HepG2 (cell line): Measurements from ENCODE around the gene TOM1L2. TPM values are rescaled to one million over a fixed set of nuclear protein-coding genes. Genes with fewer than 3 reads are reported as not detected.

Experiments used
- CBFB ChIP-seq: sonication (generic); formaldehyde crosslinking; IDR thresholded peaks from 2 replicates; pipeline ENCODE4 v1.4.0; 2020; ENCODE audit warnings: missing genetic modification reagents
- CEBPG ChIP-seq: IDR thresholded peaks from 2 replicates; pipeline ENCODE4 v1.6.1; 2016
- CREB1 ChIP-seq, 2 experiments: fragments of 450-650 bp in 1 of 2; IDR thresholded peaks; 2 replicates each; pipeline ENCODE4 v1.6.1; 2016 to 2017; ENCODE audit warnings: control low read depth in 1 of 2, mild to moderate bottlenecking in 1 of 2, missing compliant biosample characterization in 1 of 2, missing genetic modification characterization in 1 of 2
- DRAP1 ChIP-seq: IDR thresholded peaks from 2 replicates; pipeline ENCODE4 v1.6.1; 2016; ENCODE audit warnings: missing genetic modification reagents, missing compliant biosample characterization
- FOXA3 ChIP-seq: IDR thresholded peaks from 2 replicates; pipeline ENCODE4 v1.6.1; 2016; ENCODE audit warnings: missing genetic modification reagents, missing compliant biosample characterization
- HDAC1 ChIP-seq: sonication (generic); formaldehyde crosslinking; IDR thresholded peaks from 2 replicates; pipeline ENCODE4 v1.5.1; 2020; ENCODE audit warnings: mild to moderate bottlenecking, missing genetic modification reagents
- MXD4 ChIP-seq: IDR thresholded peaks from 2 replicates; pipeline ENCODE4 v1.6.1; 2016; ENCODE audit warnings: mild to moderate bottlenecking, missing biosample characterization, missing genetic modification reagents
- NCOA5 ChIP-seq: sonication (generic); formaldehyde crosslinking; IDR thresholded peaks from 2 replicates; pipeline ENCODE4 v1.4.0; 2020; ENCODE audit warnings: missing genetic modification reagents
- NCOR1 ChIP-seq: fragments of 200-600 bp; sonication (generic); IDR thresholded peaks from 2 replicates; pipeline ENCODE4 v1.7.0; 2017; ENCODE audit warnings: antibody characterized with exemption, low read length, borderline replicate concordance
- NFYB ChIP-seq: sonication (generic); formaldehyde crosslinking; IDR thresholded peaks from 2 replicates; pipeline ENCODE4 v1.4.0; 2020; ENCODE audit warnings: missing genetic modification reagents
- PITX1 ChIP-seq: sonication (generic); formaldehyde crosslinking; IDR thresholded peaks from 2 replicates; pipeline ENCODE4 v1.5.1; 2020; ENCODE audit warnings: mild to moderate bottlenecking, missing genetic modification reagents
- SKIL ChIP-seq: sonication (generic); formaldehyde crosslinking; IDR thresholded peaks from 2 replicates; pipeline ENCODE4 v1.8.0; 2022; ENCODE audit warnings: missing genetic modification reagents, mild to moderate bottlenecking, moderate library complexity, borderline replicate concordance
- TBL1XR1 ChIP-seq: fragments of 150-350 bp; IDR thresholded peaks from 2 replicates; pipeline ENCODE4 v1.6.1; 2014; ENCODE audit warnings: borderline replicate concordance, low read length; ENCODE audit not compliant: partially characterized antibody
- ZBTB37 ChIP-seq: sonication (generic); formaldehyde crosslinking; IDR thresholded peaks from 2 replicates; pipeline ENCODE4 v1.4.0; 2020; ENCODE audit warnings: mild to moderate bottlenecking, missing genetic modification reagents
- ZNF138 ChIP-seq: sonication (generic); formaldehyde crosslinking; IDR thresholded peaks from 2 replicates; pipeline ENCODE4 v1.5.0; 2020; ENCODE audit warnings: mild to moderate bottlenecking, low read depth, missing genetic modification reagents
- ZNF143 ChIP-seq: sonication (generic); formaldehyde crosslinking; IDR thresholded peaks from 2 replicates; pipeline ENCODE4 v1.4.0; 2020; ENCODE audit warnings: missing genetic modification reagents
- ZNF644 ChIP-seq: IDR thresholded peaks from 2 replicates; pipeline ENCODE4 v1.6.1; 2016; ENCODE audit warnings: low read depth
- polyA plus RNA-seq, 8 experiments: library from polyadenylated mRNA; depleted of rRNA in 3 of 8; stranded (reverse) in 7 of 8; unstranded in 1 of 8; fragments of >200 nt; fragmentation: Illumina TruSeq in 4 of 8; extraction: Trizol in 4 of 8; gene quantifications; 2 replicates each; pipeline versions ENCODE4 v1.2.1 to v1.2.3, GENCODE V29; 2011 to 2016; ENCODE audit warnings: low read depth in 4 of 8, missing spikeins in 1 of 8, mixed read lengths in 1 of 8; ENCODE audit not compliant: insufficient read depth in 1 of 8
- total RNA-seq, 5 experiments: library from RNA; depleted of rRNA; stranded (reverse); fragments of >200 nt; fragmentation: Illumina TruSeq; extraction: Trizol; gene quantifications; 2 replicates each; pipeline ENCODE4 v1.2.3, GENCODE V29; 2016; ENCODE audit warnings: low read depth in 1 of 5
- TF ChIP-seq, protein P1 (sequence below), 2 experiments: fragments of 450-650 bp in 1 of 2; sonication (generic) in 1 of 2; formaldehyde crosslinking; IDR thresholded peaks; 2 replicates each; pipeline versions ENCODE4 v1.5.0 to v1.8.0; 2020 to 2022; ENCODE audit warnings: mild to moderate bottlenecking in 1 of 2, missing genetic modification reagents in 1 of 2
- TF ChIP-seq, protein P2 (sequence below): sonication (generic); formaldehyde crosslinking; IDR thresholded peaks from 2 replicates; pipeline ENCODE4 v1.5.0; 2020; ENCODE audit warnings: mild to moderate bottlenecking, missing genetic modification reagents, borderline replicate concordance

The TOM1L2 gene
- total and polyA plus RNA-seq, 2 of the 13 experiments (the other 11 are each of a cell fraction or from before 2014, with no cell fraction given) = 4.7 to 7.4 TPM

- TF ChIP-seq ZNF138 (CRISPR knock-in tag) (no peak), CBFB (CRISPR knock-in tag) (peak; percentile 53; the same call in 1 of the 2 replicates), CEBPG (CRISPR knock-in tag) (peak; percentile 89), FOXA3 (CRISPR knock-in tag) (peak; percentile 57), NCOR1 (peak; percentile 75; the same call in 1 of the 2 replicates), MXD4 (CRISPR knock-in tag) (peak; percentile 56; the same call in 1 of the 2 replicates), NCOA5 (0 out of 2 replicates have a peak, but pooled peaks have one; percentile 40), NFYB (CRISPR knock-in tag) (peak; percentile 34; the same call in 1 of the 2 replicates), SKIL (CRISPR knock-in tag) (peak; percentile 52; the same call in 1 of the 2 replicates), DRAP1 (CRISPR knock-in tag) (0 out of 2 replicates have a peak, but pooled peaks have one; percentile 13), CREB1 (IDR thresholded peaks at IDR 0.05) (no peak), CREB1 (CRISPR knock-in tag; IDR thresholded peaks at IDR 0.05) (peak; percentile 54; the same call in 1 of the 2 replicates), TBL1XR1 (no peak), ZNF143 (CRISPR knock-in tag) (peak; percentile 59), HDAC1 (peak; percentile 50; the same call in 1 of the 2 replicates), ZNF644 (CRISPR knock-in tag) (peak; percentile 91), PITX1 (CRISPR knock-in tag) (peak; percentile 81), ZBTB37 (peak; percentile 70; the same call in 1 of the 2 replicates)
- TF ChIP-seq, protein P1, sequence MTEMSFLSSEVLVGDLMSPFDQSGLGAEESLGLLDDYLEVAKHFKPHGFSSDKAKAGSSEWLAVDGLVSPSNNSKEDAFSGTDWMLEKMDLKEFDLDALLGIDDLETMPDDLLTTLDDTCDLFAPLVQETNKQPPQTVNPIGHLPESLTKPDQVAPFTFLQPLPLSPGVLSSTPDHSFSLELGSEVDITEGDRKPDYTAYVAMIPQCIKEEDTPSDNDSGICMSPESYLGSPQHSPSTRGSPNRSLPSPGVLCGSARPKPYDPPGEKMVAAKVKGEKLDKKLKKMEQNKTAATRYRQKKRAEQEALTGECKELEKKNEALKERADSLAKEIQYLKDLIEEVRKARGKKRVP (CRISPR knock-in tag; IDR thresholded peaks at IDR 0.05) = peak in 1 of 2 experiments; percentile 93; a peak in 2 of 4 replicates
- TF ChIP-seq, protein P2, sequence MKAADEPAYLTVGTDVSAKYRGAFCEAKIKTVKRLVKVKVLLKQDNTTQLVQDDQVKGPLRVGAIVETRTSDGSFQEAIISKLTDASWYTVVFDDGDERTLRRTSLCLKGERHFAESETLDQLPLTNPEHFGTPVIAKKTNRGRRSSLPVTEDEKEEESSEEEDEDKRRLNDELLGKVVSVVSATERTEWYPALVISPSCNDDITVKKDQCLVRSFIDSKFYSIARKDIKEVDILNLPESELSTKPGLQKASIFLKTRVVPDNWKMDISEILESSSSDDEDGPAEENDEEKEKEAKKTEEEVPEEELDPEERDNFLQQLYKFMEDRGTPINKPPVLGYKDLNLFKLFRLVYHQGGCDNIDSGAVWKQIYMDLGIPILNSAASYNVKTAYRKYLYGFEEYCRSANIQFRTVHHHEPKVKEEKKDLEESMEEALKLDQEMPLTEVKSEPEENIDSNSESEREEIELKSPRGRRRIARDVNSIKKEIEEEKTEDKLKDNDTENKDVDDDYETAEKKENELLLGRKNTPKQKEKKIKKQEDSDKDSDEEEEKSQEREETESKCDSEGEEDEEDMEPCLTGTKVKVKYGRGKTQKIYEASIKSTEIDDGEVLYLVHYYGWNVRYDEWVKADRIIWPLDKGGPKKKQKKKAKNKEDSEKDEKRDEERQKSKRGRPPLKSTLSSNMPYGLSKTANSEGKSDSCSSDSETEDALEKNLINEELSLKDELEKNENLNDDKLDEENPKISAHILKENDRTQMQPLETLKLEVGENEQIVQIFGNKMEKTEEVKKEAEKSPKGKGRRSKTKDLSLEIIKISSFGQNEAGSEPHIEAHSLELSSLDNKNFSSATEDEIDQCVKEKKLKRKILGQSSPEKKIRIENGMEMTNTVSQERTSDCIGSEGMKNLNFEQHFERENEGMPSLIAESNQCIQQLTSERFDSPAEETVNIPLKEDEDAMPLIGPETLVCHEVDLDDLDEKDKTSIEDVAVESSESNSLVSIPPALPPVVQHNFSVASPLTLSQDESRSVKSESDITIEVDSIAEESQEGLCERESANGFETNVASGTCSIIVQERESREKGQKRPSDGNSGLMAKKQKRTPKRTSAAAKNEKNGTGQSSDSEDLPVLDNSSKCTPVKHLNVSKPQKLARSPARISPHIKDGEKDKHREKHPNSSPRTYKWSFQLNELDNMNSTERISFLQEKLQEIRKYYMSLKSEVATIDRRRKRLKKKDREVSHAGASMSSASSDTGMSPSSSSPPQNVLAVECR (CRISPR knock-in tag) = peak; percentile 43; the same call in 1 of the 2 replicates
Measured at GRCh38 chr17:17900615-17901520, 71.3 kb downstream of the TOM1L2 start (continued).
